ENCODE results near the gene ANTXR1. TPM values are rescaled to one million over a fixed set of nuclear protein-coding genes. Genes with fewer than 3 reads are reported as not detected.

ANTXR1 gene
- total and polyA plus RNA-seq, 2 of the 8 experiments (the other 6 are each of a cell fraction or from before 2014, with no cell fraction given): 15.8 to 44.3 TPM

DNA sequence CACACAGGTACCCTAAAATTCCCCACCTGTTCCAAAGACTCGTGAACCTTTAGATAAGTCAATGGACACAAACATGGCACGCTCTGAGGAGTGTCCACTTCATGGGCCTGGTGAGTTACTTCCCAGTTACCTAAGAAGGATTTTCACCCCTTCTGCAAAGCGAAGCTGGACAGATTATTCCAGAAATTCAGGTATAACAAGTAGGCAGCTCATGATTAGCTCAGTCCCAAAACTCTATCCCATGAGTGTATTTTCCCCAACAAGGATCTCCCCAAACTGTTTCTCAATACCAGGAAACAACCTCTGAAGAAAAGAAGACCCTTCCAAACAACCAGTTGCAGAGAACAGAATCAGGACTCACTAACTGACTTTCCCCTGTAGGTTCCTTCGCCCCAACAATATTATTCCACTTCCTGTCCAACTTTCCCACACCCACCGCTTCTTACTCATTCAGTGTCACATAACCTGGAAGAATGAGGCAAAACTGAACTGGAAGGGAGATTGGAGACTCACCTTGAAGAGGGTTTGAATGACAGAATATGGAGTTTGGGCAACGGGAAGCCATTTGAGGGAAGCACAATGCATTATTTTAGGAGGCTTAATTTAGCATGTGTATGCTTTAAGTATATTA, 120.1 kb downstream of the ANTXR1 start (continued):
- no peak for TF ChIP-seq YY1 (IDR thresholded peaks at IDR 0.05; ENCODE audit: low read depth, low read length)
- TF ChIP-seq, protein P1, sequence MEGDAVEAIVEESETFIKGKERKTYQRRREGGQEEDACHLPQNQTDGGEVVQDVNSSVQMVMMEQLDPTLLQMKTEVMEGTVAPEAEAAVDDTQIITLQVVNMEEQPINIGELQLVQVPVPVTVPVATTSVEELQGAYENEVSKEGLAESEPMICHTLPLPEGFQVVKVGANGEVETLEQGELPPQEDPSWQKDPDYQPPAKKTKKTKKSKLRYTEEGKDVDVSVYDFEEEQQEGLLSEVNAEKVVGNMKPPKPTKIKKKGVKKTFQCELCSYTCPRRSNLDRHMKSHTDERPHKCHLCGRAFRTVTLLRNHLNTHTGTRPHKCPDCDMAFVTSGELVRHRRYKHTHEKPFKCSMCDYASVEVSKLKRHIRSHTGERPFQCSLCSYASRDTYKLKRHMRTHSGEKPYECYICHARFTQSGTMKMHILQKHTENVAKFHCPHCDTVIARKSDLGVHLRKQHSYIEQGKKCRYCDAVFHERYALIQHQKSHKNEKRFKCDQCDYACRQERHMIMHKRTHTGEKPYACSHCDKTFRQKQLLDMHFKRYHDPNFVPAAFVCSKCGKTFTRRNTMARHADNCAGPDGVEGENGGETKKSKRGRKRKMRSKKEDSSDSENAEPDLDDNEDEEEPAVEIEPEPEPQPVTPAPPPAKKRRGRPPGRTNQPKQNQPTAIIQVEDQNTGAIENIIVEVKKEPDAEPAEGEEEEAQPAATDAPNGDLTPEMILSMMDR (IDR thresholded peaks at IDR 0.05; ENCODE audit: control extremely low read depth in 1 of 3, insufficient read depth in 1 of 3, low read depth in 1 of 3, low read length in 3 of 3): no peak
- TF ChIP-seq TAF1 (IDR thresholded peaks at IDR 0.05; ENCODE audit: low read depth, low read length): no peak
- no peak for TF ChIP-seq JUND (IDR thresholded peaks at IDR 0.05; ENCODE audit: low read length)
- TF ChIP-seq TCF12 (IDR thresholded peaks at IDR 0.05; ENCODE audit: low read depth, low read length): no peak
- TF ChIP-seq, protein P2, sequence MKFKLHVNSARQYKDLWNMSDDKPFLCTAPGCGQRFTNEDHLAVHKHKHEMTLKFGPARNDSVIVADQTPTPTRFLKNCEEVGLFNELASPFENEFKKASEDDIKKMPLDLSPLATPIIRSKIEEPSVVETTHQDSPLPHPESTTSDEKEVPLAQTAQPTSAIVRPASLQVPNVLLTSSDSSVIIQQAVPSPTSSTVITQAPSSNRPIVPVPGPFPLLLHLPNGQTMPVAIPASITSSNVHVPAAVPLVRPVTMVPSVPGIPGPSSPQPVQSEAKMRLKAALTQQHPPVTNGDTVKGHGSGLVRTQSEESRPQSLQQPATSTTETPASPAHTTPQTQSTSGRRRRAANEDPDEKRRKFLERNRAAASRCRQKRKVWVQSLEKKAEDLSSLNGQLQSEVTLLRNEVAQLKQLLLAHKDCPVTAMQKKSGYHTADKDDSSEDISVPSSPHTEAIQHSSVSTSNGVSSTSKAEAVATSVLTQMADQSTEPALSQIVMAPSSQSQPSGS (IDR thresholded peaks at IDR 0.05; ENCODE audit: low read length): no peak
- TF ChIP-seq KDM5A (IDR thresholded peaks at IDR 0.05; ENCODE audit: low read length): no peak

Data from H1 (cell line).